NCI-H2029 (cell line): ENCODE data around the gene TMEM200A.

Source experiments
- DNase-seq: peaks from one replicate; lab custom pipeline; 2025; lab: John Stamatoyannopoulos, UW

Gene TMEM200A

DNA sequence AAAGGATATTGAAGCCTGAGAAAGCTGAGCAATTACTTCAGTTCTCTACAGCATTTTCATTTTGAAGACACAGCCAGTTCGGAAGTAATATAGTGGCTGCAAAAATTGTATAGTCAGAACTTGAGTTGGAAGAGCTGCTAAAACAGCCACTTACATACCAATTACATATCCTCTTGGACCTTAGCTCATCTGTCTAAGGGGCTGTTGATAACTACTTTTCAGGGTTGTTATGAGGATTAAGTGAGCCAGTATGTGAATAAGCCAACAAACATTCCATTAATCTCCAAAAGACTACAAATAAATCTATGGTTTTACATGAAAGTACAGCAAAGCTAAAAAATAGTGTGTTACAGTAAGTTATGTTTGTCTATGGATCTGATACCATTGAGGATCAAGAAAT lies 59.7 kb downstream of the TMEM200A start:
- no peak for DNase-seq

DNA sequence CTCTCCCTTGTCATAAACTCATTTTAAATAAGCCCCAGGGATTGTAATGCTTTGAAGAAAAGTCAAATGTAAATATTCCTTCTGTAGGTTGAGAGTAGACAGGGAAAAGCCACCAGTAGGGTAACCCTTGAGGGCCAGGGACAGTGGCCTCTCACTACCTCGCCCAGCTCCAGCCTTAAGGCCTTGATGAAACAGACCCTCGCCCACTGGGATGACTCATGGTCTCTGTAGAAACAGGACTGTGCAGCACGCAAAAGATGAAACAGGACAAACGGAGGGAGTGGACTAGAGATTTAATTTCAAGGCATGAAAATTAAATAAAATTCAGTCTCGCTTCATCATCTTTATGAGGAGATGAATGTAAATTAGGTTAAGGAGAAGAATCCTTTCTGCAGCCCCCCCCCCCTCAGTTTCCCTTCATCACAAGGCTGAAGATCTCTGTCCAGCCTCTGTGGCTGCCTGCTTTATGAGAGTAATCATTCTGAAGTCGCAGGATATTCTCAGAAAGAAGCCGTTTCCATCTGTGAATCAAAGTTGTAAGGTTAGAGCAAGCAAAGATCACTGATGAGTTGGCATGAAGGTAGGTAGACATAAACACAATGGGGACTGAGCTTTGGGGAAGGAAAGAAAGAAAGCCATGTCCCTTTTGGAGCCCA lies 60.4 kb downstream of the TMEM200A start:
- no peak for DNase-seq

DNA sequence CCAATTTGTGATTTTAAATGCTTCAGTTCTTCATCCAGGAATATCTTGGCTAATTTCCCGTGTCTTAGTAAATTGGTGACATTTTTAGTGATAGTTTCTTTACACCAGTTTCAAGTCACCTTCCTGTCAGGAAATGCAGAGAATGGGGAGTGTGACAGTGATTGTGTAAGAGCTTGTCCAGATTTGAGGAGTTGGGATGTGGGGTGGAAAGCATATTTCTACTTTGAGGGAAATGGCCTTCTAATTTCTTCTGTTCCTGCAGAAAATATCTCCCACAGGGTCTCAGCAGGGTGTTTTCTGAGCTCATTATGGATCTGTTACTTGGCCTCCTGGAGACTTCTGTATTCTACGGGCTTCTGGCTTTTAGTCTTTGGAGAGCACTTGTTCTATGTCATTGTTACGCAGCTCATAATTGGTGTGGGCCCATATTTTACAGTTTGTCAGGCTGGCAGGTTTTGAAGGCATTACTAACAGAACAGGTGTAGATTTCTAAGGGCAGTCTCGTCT lies 65.6 kb downstream of the TMEM200A start:
- no peak for DNase-seq

DNA sequence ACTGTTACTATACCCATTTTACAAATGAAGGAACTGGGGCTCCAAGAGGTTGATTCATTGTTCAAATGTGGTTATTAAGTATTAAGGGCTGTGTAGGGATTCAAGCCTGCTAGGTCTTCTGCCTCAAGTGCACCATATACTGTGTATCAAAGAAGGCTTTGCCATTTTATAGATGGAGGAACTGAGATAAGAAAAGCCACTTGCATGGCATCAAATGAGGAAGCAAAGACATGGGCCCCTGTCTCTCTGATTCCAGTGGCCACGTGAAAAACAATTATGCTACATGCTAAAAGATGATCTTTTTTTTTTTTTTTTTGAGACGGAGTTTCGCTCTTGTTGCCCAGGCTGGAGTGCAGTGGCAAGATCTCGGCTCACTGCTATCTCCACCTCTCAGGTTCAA lies 67.0 kb downstream of the TMEM200A start:
- DNase-seq = no peak

DNA sequence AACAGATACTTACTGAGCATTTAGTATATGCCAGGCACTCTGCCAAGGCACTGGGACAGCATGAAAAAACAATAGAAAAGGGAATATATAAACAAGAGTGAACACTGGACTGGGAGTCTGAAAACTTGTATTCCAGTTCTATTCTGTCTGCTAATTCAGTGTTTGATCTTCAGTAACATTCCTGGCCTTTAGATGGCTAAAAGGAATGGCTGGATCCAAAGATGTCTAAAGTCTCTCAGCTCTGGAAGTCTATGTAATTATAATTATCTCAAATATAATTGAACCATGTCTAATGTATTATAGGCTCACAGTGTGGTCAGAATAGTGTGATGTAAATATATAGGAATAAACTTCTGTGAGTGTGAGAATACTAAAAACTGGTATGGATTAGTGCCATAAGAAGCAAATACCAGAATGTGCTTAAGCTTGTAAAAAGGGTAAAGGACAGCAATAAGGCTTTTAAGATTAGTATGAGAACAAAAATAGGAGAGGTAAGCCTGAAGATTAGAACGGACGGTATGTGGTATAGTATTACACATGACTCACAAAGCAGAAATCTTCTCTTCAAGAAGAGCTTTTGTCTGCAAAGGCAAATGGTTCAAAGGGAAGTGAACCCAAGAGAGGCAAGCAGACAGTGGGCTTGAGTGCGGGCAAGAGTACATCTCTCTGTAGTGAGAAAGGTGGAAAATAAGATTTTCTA lies 68.5 kb downstream of the TMEM200A start:
- no peak for DNase-seq

DNA sequence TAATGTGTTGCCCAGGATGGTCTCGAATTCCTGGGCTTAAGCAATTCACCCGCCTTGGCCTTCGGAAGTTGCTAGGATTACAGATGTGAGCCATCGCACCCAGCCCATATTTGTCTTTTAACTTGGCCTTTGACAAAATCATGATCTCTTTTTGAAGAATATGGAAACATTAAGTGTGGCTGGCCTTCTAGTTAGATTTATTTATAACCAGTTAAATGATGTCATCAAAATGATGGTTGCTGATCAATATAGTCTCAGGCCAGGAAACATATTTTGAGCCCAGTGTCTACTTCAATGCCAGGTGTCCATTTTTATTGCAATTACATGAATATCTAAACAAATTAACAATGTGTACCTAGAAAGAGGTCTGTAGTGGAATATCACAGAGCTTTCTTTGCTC lies 69.4 kb downstream of the TMEM200A start:
- no peak for DNase-seq

DNA sequence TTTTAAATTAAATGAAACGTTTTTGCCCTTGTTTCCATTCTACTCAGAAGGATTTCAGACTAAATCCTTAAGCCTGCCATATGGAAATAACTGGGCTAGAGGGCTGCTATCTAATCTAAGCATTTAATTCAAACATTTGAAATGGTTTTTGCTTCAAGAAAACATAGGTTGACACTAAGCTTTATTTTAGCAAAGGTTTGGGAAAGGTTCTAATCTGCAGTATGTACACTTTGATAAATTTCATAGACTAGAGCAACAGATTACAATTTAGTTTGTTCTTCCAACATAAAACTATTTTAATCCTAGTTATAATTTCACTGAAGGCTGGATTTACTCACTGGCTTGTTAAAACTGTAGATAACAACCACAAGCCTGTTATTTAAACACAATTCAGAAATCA lies 72.1 kb downstream of the TMEM200A start:
- DNase-seq = no peak

DNA sequence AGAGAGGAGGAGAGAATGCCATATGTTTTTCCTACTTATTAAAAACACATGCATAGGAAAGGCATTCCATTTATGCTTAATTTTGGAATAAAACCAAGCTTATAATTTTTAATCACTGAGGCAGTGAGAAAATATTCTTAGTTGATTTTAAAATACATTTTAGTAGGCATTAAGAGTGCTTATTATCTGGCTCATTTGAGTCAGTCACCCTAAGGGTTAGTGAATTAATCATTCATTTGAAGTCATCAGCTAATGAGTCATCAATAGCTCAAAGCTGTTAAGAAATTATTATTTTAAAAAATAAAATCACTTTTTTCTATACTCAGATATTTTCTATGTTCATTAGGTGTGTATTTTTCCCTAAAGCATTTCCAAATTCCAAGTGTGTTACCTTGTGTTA lies 81.6 kb downstream of the TMEM200A start:
- no peak for DNase-seq

DNA sequence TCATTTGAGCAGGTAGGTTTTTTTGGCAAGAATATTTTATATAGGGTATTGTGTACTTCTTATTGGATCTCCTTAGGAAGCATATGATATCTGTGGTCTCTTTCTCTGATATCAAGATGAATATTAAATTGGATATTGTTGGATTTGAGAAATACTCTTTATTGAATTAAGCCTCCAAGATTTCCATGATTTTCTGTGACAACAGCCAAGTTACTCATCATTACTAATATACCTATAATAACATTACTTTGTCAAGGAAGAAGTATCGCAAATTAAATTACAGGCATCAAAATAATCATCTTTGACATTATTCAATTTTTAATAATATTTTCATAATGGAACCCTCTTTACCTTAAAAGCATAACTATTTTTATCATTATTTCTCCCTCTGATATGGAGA lies 86.5 kb downstream of the TMEM200A start:
- no peak for DNase-seq

DNA sequence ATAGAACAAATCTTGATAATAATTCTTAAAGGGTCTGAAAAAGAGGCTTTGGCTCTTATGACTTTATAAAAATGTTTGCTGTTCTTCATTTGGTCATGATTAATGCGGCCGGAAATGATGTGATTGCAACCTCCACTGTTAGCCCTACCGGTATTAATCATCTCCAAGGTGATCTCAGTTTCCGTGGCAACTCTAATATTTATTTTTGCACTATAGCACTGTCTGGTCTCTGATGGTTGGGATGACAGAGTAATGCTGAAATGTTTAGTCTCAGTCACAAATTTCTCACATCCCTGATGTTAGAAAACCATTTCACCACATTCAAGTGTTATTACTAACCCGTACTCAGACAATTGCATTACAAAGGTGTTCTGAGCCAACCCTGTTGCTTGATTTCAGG lies 87.4 kb downstream of the TMEM200A start:
- no peak for DNase-seq

DNA sequence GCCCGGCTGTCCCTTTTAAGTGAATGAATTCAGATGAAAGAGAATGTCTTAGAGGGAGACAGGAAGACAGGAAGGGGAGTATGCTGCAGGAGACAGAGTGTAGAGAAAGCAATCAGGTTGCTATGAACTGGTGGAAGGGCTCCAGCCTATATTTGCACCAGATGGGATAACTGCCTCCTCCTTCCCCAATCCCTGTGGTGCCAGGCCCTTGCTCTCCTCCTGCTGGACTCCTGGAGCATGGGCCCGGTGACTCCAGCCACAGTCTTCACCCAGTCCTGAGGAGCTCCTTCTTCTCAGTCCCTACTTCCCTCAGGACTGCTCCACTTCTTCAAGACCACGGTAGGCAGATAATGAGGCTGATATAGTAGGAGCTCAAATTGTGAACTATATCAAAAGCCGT lies 91.8 kb downstream of the TMEM200A start:
- DNase-seq = no peak

DNA sequence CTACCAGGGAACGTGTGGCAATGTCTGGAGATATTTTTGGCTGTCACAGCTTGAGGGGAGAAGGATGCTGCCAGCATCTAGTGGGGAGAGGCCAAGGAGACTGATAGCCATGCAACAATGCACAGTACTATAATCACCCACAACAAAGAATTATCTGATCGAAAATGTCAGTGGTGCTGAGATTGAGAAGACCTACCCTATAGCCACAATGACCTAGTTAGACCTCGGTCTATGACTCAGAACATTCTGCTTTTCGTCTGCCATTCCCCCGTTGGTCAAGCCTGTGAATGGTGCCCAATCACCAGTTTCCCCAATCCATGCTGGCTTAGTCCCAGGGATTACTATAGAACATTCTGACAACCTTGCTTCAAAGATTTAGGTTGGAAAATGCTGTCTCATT lies 93.5 kb downstream of the TMEM200A start:
- DNase-seq = no peak

DNA sequence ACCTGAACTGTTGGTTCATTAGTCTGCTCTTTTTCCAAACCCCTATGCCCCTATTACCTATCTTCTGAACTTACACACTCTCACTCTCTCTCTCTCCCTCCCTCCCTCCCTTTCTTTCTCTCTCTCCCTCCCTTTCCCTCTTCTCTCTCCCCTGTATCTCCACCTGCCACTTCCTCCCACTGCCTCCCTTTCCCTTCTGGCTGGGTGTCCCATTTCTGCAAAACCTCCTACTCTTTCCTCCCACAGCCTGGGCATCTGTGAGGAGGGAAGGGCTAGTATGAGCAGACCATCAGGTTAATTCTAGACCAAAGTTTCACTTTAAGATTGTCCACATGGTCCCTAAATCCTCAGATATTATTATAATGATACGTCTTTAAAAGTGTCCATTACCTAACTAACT lies 95.1 kb downstream of the TMEM200A start:
- DNase-seq = no peak

DNA sequence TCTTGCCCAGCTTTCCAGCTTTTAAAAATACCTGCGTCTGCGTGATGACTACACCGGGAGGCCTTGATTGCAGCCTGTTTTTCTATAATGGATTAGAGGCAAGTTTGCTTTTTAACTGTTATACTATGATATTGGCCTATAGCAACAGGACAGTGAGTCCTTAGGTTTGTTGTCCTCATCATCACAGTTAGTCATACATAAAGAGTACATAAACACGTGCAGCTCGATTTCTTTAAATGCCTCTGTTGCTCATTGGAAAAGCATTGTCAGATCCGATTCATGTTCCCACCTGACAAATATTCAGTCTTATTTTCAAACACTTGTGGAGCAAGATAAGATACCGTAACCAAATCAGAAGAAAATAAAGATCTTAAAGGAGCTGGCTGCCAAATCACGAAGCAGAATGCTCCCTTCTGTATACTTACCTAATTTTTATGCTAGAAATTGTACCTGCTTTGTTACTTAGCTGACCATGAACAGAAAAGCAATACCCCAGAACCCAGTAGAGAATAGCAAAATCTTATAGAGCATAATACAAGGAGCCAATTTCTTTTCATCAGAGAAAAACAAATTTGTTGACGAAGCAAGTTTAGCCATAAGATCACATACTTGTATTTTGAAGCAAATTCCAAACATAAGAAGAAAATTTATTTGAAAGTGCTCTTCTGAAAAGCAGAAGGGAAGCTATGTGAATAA lies 100.4 kb downstream of the TMEM200A start:
- no peak for DNase-seq

DNA sequence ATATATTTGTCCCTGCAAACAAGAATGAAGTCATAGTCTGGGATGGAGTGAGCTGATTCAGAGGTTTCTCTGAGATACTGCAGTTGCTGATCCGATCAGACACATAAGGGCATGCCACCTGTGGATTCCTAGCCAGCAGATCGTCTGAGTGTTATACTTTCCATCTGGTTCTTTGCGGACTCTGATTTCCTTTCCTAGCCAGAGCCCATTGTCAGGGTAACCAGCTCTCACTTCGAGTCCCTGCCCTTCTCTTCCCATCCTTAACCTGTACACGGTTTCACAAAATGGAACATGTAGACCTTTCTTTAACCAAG lies 100.9 kb downstream of the TMEM200A start:
- DNase-seq = no peak

DNA sequence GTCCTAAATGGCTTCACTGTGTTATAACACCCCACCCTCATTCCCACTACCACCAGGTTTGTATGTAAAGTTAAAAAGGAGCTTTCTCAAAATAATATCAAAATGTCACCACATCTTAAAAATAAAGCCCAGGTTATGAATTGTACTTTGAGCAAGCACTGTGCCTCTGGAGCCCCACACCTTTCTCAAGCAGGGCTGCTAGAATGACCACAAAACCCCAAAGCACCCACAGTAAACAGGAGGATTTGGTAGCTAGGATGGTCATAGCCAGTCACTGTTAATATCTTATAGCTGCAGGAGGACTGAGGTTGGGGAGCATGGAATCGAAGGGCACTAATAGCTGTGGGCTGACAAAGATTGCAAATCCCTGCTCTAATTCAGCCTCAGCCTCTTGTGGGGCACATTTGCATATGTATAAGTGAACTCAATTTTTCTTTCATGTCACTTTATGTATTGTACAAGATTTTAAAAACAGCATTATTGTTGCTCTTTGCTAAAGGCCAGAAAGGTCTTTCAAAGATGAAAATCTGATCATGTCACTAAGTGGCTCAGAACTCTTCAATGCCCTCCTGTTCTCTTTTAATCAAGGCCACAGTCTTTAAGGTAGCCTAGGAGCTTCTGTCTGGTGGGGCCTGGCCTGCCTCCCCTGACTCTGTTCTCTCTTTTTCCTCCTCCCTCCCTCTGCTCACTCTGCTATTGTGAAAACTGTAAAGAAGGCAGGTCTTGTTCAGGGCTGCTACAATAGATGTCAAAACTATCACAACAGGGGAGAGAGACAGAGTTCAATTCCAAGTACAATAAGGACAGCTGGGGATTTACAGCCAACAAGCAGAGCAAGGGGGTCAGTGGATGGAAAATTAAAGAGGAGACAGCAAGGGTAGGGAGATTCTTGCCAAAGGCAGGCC lies 101.6 kb downstream of the TMEM200A start:
- no peak for DNase-seq

DNA sequence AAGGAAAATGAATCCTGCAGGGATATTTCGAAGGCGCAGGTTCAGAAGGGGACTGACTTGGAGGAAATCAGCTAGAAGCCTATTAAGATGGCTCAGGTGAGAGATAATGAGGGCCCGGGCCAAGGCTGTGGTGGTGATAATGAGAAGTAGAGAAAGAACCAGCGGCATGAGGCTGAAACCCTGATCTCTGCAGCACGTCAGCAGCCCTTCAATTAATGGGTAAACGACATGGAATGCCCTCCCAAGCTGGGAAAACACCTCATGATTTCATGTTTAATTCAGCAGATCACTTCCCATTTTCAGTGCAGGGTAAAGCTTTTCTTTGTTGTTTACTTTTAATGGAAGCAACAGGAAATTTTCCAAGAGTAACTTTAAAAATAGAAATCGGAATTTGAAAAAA lies 104.9 kb downstream of the TMEM200A start:
- DNase-seq = no peak

DNA sequence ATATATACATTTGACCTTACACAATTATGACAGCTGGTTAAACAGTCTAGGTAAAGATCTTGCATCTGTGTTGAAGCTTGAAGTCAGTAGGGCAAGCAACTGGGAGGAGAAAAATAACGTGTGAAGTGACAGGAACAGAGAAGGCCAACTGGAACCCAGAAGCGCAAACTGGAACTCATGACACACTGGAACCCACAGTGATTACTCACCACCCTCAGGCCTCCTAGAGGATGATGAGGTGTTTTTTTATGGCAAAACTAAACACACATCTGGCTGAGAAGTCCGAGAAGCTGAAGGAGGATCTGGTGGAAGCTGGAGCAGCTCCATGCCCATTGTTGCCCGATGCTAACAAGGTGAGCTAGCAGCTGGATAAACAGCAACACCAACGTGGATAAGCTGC lies 108.1 kb downstream of the TMEM200A start:
- DNase-seq = no peak

DNA sequence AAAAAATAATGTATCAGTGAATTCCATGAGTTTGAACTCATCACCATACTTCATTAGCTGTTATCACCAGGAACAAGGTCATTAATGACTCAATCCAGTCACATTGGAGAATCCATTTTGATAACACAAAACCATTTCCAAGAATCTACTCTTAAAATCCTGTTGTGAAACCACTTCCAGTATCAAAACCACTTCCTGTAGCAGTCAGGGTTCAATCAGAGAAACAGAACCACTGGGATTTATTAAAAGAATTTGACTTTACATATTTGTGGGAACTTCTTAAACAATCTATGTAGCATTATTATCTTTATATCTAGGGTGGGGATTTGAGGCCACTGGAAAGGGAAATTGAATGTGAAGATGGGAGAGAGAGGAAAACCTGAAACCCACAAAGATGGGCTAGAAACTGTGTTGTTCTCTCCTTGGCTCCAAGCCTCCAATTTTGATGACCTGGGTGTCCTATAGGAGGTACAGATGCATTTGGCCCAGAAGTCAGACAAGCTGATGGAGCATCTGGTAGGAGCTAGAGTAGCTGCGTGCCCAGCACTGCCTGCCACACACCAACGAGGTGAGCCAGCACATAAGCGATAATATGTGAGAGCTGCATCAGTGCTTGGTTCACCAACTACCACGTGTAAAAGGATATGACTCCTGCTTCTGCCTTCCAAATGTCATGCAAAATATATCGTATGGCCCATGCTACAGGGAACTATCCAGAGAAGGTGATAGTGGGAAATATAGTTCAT lies 117.0 kb downstream of the TMEM200A start:
- no peak for DNase-seq

DNA sequence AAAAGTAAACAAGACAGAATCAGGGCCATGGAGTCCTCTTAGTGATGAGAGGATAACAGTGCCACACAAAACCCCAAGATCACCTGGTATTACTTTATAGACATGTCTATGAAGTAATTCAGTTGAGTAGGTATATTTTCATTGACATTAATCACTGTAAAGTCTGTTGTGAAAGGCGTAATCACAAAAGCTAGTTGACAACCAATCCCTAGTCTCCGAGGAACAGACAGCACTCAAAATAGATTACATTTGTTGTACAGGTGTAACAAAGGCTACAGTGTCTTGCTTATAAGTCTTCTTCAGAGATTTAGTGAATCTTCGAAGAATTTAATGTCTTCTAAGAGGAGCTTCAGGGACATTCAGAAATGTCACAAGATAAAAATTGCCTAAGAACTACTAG lies 120.1 kb downstream of the TMEM200A start:
- no peak for DNase-seq

DNA sequence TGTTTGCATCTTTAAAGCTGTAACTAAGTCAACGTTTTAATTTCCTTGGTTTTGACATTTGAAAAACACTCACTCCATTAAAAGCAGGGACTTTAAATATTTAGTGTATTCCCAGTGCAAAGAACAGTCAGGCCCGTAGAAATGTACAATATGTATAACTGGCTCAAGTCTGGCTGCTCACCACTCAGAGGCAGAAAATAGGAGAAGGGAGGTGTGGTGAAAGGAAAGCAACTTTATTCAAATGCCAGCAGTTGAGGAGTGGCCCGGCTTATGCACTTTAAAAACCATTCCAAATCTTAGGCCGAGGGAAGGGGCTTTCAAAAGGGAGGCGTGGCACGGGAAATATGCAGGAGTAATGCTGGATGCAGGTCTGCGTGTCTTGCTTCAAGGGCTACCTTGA lies 120.6 kb downstream of the TMEM200A start:
- no peak for DNase-seq

DNA sequence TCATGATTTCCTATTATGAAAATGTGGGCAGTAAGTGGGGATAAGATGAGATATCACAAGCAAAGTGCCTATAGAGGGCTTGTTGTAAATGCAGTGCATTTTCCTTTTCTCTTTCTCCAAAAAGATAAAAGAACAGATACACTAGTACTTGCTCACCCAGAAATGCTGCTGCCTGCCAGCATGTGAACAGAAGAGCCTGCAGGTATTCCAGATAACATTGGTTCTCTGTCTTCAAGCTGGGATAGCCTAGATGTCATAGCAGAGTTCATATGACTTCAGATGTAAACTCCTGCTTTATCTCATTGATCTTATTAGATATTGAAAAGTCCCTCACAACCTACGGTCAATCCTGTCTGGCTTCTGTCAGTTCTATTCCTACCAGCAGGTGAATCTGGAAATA lies 123.7 kb downstream of the TMEM200A start:
- DNase-seq = no peak
